Activated CD8-positive, alpha-beta T cell treated with anti-CD3 and anti-CD28 coated beads for 36 hours (primary cell): ENCODE results near the gene ADARB2. TPM values are rescaled to one million over a fixed set of nuclear protein-coding genes. Genes with fewer than 3 reads are reported as not detected.

Source experiments
- ATAC-seq: fragments of 200-7000 bp; cut with Tn5 transposase; one replicate; pipeline ENCODE4 v1.10.0; 2021; ENCODE audit warnings: mild to moderate bottlenecking, moderate library complexity
- CTCF ChIA-PET: fragments of 350-600 bp; sonication (Branson Sonifier 250); formaldehyde crosslinking; loops from one replicate; lab custom pipeline; 2021; ENCODE audit warnings: antibody characterized with exemption; lab: Charles Lee
- POLR2A ChIA-PET: fragments of 350-600 bp; sonication (Branson Sonifier 250); formaldehyde crosslinking; loops from one replicate; lab custom pipeline; 2021; ENCODE audit warnings: antibody characterized with exemption; lab: Charles Lee
- DNase-seq: peaks from one replicate; pipeline ENCODE4 v3.0.0-alpha.2; 2020
- H3K27ac Mint-ChIP-seq: one replicate; pipeline ENCODE4 v1.8.0; 2021; ENCODE audit warnings: mild to moderate bottlenecking, mixed read lengths
- H3K27me3 Mint-ChIP-seq: one replicate; pipeline ENCODE4 v1.8.0; 2021; ENCODE audit warnings: mixed read lengths
- H3K36me3 Mint-ChIP-seq: one replicate; pipeline ENCODE4 v1.8.0; 2021; ENCODE audit warnings: low read depth, mixed read lengths
- H3K4me1 Mint-ChIP-seq: one replicate; pipeline ENCODE4 v1.8.0; 2021; ENCODE audit warnings: low read depth, mixed read lengths
- H3K4me3 Mint-ChIP-seq: one replicate; pipeline ENCODE4 v1.8.0; 2021; ENCODE audit warnings: mild to moderate bottlenecking, moderate library complexity, mixed read lengths
- H3K9me3 Mint-ChIP-seq: one replicate; pipeline ENCODE4 v1.8.0; 2021; ENCODE audit warnings: mixed read lengths
- CTCF ChIP-seq: fragments of 200-600 bp; IDR thresholded peaks from one replicate; pipeline ENCODE4 v1.8.0; 2022; ENCODE audit warnings: antibody characterized with exemption, mild to moderate bottlenecking
- intact Hi-C: fragments of 100-400 bp; cut with micrococcal nuclease; formaldehyde crosslinking; loops from one replicate; pipeline ENCODE4 v1.10.0; 2022
- total RNA-seq, 2 experiments: library from RNA; stranded (reverse); gene quantifications; one replicate each; pipeline ENCODE4 v1.2.3, GENCODE V29; 2021

Gene ADARB2
- total RNA-seq, 2 experiments from 2014 or later: 1.3 to 1.6 TPM

GRCh38 chr10:1596482-1597099 lies 140.7 kb downstream of the ADARB2 start:
- ChIA-PET CTCF (no interaction called here), POLR2A (no interaction called here)
- ATAC-seq (no peak), DNase-seq (no peak)
- Mint-ChIP-seq H3K9me3 (no peaks in the 10 kb centered on the region), H3K36me3 (no peaks in the 10 kb centered on the region), H3K27me3 (no peaks in the 10 kb centered on the region), H3K4me3 (no peak overlapping the region), H3K27ac (no peak overlapping the region), H3K4me1 (no peaks in the 10 kb centered on the region)
- TF ChIP-seq CTCF: no peak
- intact Hi-C loops: no loop called here

- no peak for DNase-seq
- no peak for TF ChIP-seq CTCF
- intact Hi-C loops: no loop called here
- no peaks in the 10 kb centered on the region for H3K4me1 Mint-ChIP-seq
- POLR2A ChIA-PET: no interaction called here
- no peak overlapping the region for H3K27ac Mint-ChIP-seq
- CTCF ChIA-PET: no interaction called here
- ATAC-seq: no peak
- no peaks in the 10 kb centered on the region for H3K27me3 Mint-ChIP-seq
- no peak overlapping the region for H3K4me3 Mint-ChIP-seq
- H3K36me3 Mint-ChIP-seq: no peaks in the 10 kb centered on the region
- H3K9me3 Mint-ChIP-seq: no peaks in the 10 kb centered on the region
Observed at GRCh38 chr10:1595726-1596125, 141.6 kb downstream of the ADARB2 start.

- no peak overlapping the region for H3K27ac Mint-ChIP-seq
- POLR2A ChIA-PET: no interaction called here
Observed at GRCh38 chr10:1595242-1595600, 142.1 kb downstream of the ADARB2 start.

GRCh38 chr10:1594372-1595241 lies 142.7 kb downstream of the ADARB2 start:
- no peak for ATAC-seq
- Mint-ChIP-seq H3K27me3 (no peaks in the 10 kb centered on the region), H3K4me1 (no peaks in the 10 kb centered on the region), H3K4me3 (no peak overlapping the region), H3K36me3 (no peaks in the 10 kb centered on the region), H3K9me3 (no peaks in the 10 kb centered on the region), H3K27ac (no peak overlapping the region)
- intact Hi-C loops: no loop called here
- no peak for TF ChIP-seq CTCF
- POLR2A ChIA-PET: no interaction called here
- DNase-seq: no peak
- CTCF ChIA-PET: no interaction called here

More at GRCh38 chr10:1595242-1595600, 142.1 kb downstream of the ADARB2 start:
- no peak for DNase-seq
- intact Hi-C loops: no loop called here
- no peak for TF ChIP-seq CTCF
- Mint-ChIP-seq H3K4me3 (no peak overlapping the region), H3K27me3 (no peaks in the 10 kb centered on the region), H3K4me1 (no peaks in the 10 kb centered on the region), H3K9me3 (no peaks in the 10 kb centered on the region), H3K36me3 (no peaks in the 10 kb centered on the region)
- CTCF ChIA-PET: no interaction called here
- ATAC-seq: no peak

- DNase-seq (no peak), ATAC-seq (no peak)
- H3K4me1 Mint-ChIP-seq: no peaks in the 10 kb centered on the region
- ChIA-PET CTCF (no interaction called here), POLR2A (no interaction called here)
- no peaks in the 10 kb centered on the region for H3K27me3 Mint-ChIP-seq
- H3K27ac Mint-ChIP-seq: no peak overlapping the region
- no peak for TF ChIP-seq CTCF
- no peaks in the 10 kb centered on the region for H3K36me3 Mint-ChIP-seq
- H3K9me3 Mint-ChIP-seq: peaks cover 4% of the 10 kb centered on the region
- H3K4me3 Mint-ChIP-seq: no peak overlapping the region
- intact Hi-C loops: no loop called here
Observed at GRCh38 chr10:1591742-1592141, 145.6 kb downstream of the ADARB2 start.
